Muscle layer of colon (tissue), 2 donors: ENCODE measurements around the gene CENPX.
A peak's percentile ranks its signal among the peaks of the same experiment; 100 is the strongest.
"Not testable (repeated sequence)": the region's sequence is repeated elsewhere in the genome, so short reads cannot be mapped to it uniquely, and the experiment has no call there.

Experiments
- H3K27ac ChIP-seq: one replicate; pipeline ENCODE4 v1.7.0; 2013; ENCODE audit warnings: low read depth, mild to moderate bottlenecking, low read length, moderate library complexity
- H3K27me3 ChIP-seq, 2 donors: one replicate each; pipeline ENCODE4 v1.7.0; 2013; ENCODE audit warnings: low read length in 2 of 2, mild to moderate bottlenecking in 2 of 2; ENCODE audit not compliant: insufficient read depth in 2 of 2, control insufficient read depth in 1 of 2
- H3K36me3 ChIP-seq: one replicate; pipeline ENCODE4 v1.7.0; 2013; ENCODE audit warnings: mild to moderate bottlenecking, low read length; ENCODE audit not compliant: insufficient read depth
- H3K4me1 ChIP-seq: one replicate; pipeline ENCODE4 v1.7.0; 2013; ENCODE audit warnings: mild to moderate bottlenecking, low read length; ENCODE audit not compliant: insufficient read depth
- H3K4me3 ChIP-seq, 2 donors: one replicate each; pipeline ENCODE4 v1.7.0; 2013; ENCODE audit warnings: low read length in 2 of 2, low read depth in 1 of 2, mild to moderate bottlenecking in 1 of 2, moderate library complexity in 1 of 2
- H3K9ac ChIP-seq: one replicate; pipeline ENCODE4 v1.7.0; 2013; ENCODE audit warnings: low read length
- H3K9me3 ChIP-seq: one replicate; pipeline ENCODE4 v1.7.0; 2013; ENCODE audit warnings: mild to moderate bottlenecking, low read length
- donor health status: abdominal sarcoma.
- donor health status: Adenocarcinoma of cecum.

CENPX gene

GRCh38 chr17:81984773-81985410 lies 37.8 kb downstream of the CENPX start:
- Histone ChIP-seq H3K4me1 (no peaks in the 10 kb centered on the region), H3K4me3 (no peak overlapping the region), H3K9me3 (no peaks in the 10 kb centered on the region), H3K9ac (no peak overlapping the region), H3K27ac (no peak overlapping the region), H3K36me3 (peaks cover 20% of the 10 kb centered on the region), H3K27me3 (no peaks in the 10 kb centered on the region)

GRCh38 chr17:81983639-81984373 lies 38.9 kb downstream of the CENPX start:
- H3K36me3 ChIP-seq: peaks cover 20% of the 10 kb centered on the region
- H3K4me1 ChIP-seq: no peaks in the 10 kb centered on the region

GRCh38 chr17:81983011-81983638 lies 39.6 kb downstream of the CENPX start:
- no peaks in the 10 kb centered on the region for H3K9me3 ChIP-seq
- H3K9ac ChIP-seq: no peak overlapping the region
- H3K36me3 ChIP-seq: peaks cover 20% of the 10 kb centered on the region
- H3K27ac ChIP-seq: no peak overlapping the region
- no peaks in the 10 kb centered on the region for H3K4me1 ChIP-seq
- no peak overlapping the region for H3K4me3 ChIP-seq
- no peaks in the 10 kb centered on the region for H3K27me3 ChIP-seq

More at GRCh38 chr17:81983639-81984373, 38.9 kb downstream of the CENPX start:
- Histone ChIP-seq H3K27me3 (no peaks in the 10 kb centered on the region), H3K27ac (no peak overlapping the region), H3K9me3 (no peaks in the 10 kb centered on the region), H3K4me3 (no peak overlapping the region), H3K9ac (no peak overlapping the region)

- H3K4me3 ChIP-seq, H3K4me1 ChIP-seq, H3K27me3 ChIP-seq, H3K9ac ChIP-seq, H3K27ac ChIP-seq, H3K9me3 ChIP-seq: not testable (repeated sequence)
- peaks cover 20% of the 10 kb centered on the region for H3K36me3 ChIP-seq
Observed at GRCh38 chr17:81981511-81981910, 41.2 kb downstream of the CENPX start.

- no peak overlapping the region for H3K27ac ChIP-seq
- H3K9me3 ChIP-seq: no peaks in the 10 kb centered on the region
- H3K36me3 ChIP-seq: peaks cover 17% of the 10 kb centered on the region
- H3K27me3 ChIP-seq: no peaks in the 10 kb centered on the region
- no peak overlapping the region for H3K4me3 ChIP-seq
- no peak overlapping the region for H3K9ac ChIP-seq
- H3K4me1 ChIP-seq: peaks cover 8% of the 10 kb centered on the region
Observed at GRCh38 chr17:81980707-81981343, 41.9 kb downstream of the CENPX start.

- Histone ChIP-seq H3K9me3 (no peaks in the 10 kb centered on the region), H3K4me3 (no peak overlapping the region), H3K27ac (no peak overlapping the region), H3K27me3 (no peaks in the 10 kb centered on the region), H3K9ac (no peak overlapping the region), H3K36me3 (peaks cover 10% of the 10 kb centered on the region), H3K4me1 (peaks cover 8% of the 10 kb centered on the region)
Observed at GRCh38 chr17:81980122-81980521, 42.6 kb downstream of the CENPX start.

GRCh38 chr17:81978524-81979298 lies 44.0 kb downstream of the CENPX start:
- Histone ChIP-seq H3K9me3 (no peaks in the 10 kb centered on the region), H3K4me3 (no peak overlapping the region), H3K36me3 (peaks cover 6% of the 10 kb centered on the region), H3K4me1 (peaks cover 8% of the 10 kb centered on the region), H3K27ac (no peak overlapping the region), H3K9ac (no peak overlapping the region), H3K27me3 (no peaks in the 10 kb centered on the region)

GRCh38 chr17:81977211-81977808 lies 45.4 kb downstream of the CENPX start, which contains the start of gene ASPSCR1:
Gene ASPSCR1, plus strand, starts transcription at chr17:81977629. Its CDS starts 18 bp downstream, at chr17:81977647.
- Histone ChIP-seq H3K9ac (peak within 1 kb of the TSS; percentile 89), H3K9me3 (no peaks in the 10 kb centered on the region), H3K4me3 (peak within 1 kb of the TSS; percentile 81 to 92), H3K36me3 (peaks cover 6% of the 10 kb centered on the region), H3K27me3 (no peaks in the 10 kb centered on the region), H3K27ac (peak within 1 kb of the TSS; percentile 90), H3K4me1 (peaks cover 8% of the 10 kb centered on the region)

- H3K27ac ChIP-seq: peak overlapping the region; percentile 90
- no peaks in the 10 kb centered on the region for H3K9me3 ChIP-seq
- peak overlapping the region; percentile 81 to 92 for H3K4me3 ChIP-seq
- peaks cover 8% of the 10 kb centered on the region for H3K4me1 ChIP-seq
- peak overlapping the region; percentile 89 for H3K9ac ChIP-seq
- H3K36me3 ChIP-seq: peaks cover 6% of the 10 kb centered on the region
- no peaks in the 10 kb centered on the region for H3K27me3 ChIP-seq
Observed at GRCh38 chr17:81976332-81977210, 46.1 kb downstream of the CENPX start.

- Histone ChIP-seq H3K4me1 (peaks cover 11% of the 10 kb centered on the region), H3K4me3 (no peak overlapping the region), H3K36me3 (no peaks in the 10 kb centered on the region), H3K9me3 (no peaks in the 10 kb centered on the region), H3K9ac (no peak overlapping the region), H3K27me3 (peaks cover 0 to 7% of the 10 kb centered on the region in 2 donors), H3K27ac (no peak overlapping the region)
Observed at GRCh38 chr17:81973432-81973831, 49.2 kb downstream of the CENPX start.
